HT-29 (cell line): Measurements from ENCODE around the gene BUB1B. TPM values are rescaled to one million over a fixed set of nuclear protein-coding genes. Genes with fewer than 3 reads are reported as not detected.
"Not testable (repeated sequence)": the region's sequence is repeated elsewhere in the genome, so short reads cannot be mapped to it uniquely, and the experiment has no call there.

Experiments
- DNase-seq: peaks from one replicate; pipeline ENCODE4 v3.0.0-alpha.2; 2015; ENCODE audit warnings: low spot score
- total RNA-seq: library from RNA; depleted of rRNA; stranded (reverse); fragments of >200 nt; shearing (Covaris generic); gene quantifications from 2 replicates; pipeline ENCODE4 v1.2.3, GENCODE V29; 2014

Gene BUB1B
- total RNA-seq, 1 experiment from 2014 or later: 39.8 TPM

GRCh38 chr15:40136470-40137302 lies 24.2 kb upstream of the BUB1B start:
- no peak for DNase-seq

- DNase-seq: no peak
These were observed 23.3 kb upstream of the BUB1B start for GRCh38 chr15:40137303-40138200.

DNA sequence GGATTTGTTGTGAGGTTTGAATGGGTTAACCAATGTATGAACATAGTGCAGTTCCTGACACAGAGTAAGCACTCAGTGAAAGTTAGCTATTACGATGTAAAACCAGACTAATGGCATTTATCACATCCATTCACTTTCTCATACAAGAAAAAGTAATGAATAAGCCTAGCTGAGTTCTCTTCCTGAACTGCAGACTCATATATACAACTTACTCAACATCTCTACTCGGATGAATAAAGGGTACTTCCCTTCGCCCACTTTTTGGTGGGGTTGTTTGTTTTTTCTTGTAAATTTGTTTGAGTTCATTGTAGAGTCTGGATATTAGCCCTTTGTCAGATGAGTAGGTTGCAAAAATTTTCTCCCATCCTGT lies 22.7 kb upstream of the BUB1B start:
- not testable (repeated sequence) for DNase-seq

- no peak for DNase-seq
These were observed 18.4 kb upstream of the BUB1B start for GRCh38 chr15:40142428-40142827.

- peak; percentile 61 for DNase-seq
These were observed 14.8 kb upstream of the BUB1B start for GRCh38 chr15:40146037-40146436.

DNA sequence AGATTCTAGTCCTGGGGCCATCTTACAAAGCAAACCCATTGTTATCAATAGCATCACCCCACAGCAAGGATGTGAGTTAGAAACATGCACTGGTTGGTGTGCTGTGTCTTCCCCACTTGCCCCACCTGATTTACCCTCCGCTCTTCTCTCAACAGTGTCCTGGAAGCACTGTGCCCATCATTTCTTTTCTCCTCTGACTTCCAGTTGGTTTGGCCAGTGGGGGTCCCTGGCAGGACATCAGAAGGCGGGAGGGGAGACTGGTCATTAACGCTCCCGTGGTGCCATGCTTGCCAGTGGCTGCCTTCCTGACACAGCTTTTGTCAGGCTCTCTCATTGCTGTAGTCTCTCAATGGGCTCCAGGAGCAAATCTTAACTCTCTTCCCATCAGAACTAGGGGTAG lies 11.5 kb upstream of the BUB1B start:
- no peak for DNase-seq

- peak; percentile 93 for DNase-seq
These were observed 10.5 kb upstream of the BUB1B start for GRCh38 chr15:40150163-40150925.

DNA sequence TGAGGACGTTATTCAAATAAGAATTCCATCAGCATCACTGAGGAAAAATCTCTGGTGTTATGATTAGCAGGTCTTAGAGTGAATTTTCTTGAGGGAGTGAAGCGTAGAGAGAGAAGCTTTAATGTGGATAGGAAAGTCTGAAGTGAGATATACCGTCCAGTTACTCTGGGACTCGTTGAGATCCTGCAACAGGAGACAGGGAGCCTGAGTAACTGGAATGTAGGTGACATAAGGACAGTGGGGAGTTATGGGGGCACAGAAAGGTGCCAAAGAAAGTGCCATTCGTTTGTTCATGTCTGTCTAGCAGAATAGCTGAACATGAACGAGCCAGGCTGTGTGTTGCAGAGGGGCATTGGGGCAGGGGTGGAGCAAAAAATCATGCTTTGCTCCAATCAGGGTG lies 9.4 kb upstream of the BUB1B start:
- no peak for DNase-seq

DNA sequence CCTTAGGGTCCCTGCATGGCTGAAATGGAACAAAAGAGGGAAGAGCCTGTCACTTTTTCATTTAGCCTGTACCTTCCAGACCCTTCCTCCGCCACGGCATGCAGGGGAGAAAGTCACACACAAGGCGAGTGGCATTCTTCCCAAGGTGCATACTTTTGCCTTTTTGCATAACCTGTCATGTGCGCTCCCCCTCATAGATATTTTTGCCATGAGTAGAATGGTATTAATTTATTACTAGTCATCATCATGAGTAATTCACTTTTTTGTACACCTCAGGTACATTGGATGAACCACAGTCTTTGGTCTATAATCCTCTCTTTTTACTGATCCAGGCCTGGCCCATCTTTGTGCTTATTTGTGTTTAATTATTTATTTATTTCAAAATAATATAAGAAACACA lies 8.9 kb upstream of the BUB1B start:
- no peak for DNase-seq

DNA sequence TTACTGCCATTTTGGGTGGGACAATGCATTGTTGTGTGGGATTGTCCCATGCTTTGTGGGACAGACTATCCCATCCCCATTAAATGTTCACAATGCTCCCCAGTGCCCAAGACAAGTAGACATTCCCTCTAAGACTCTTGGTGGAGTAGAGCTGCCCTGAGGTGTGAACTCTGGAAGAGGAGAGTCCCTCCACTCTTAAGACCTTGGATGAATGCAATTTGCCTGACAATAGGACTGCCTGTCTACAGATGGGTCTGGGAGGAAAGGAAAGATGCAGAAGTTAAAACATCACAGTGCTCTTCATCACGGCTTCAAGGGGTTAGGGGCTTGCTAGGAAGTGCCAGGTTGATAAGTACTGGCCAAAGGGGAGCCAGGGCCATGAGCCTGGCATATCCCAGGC lies 6.0 kb upstream of the BUB1B start:
- not testable (repeated sequence) for DNase-seq

DNA sequence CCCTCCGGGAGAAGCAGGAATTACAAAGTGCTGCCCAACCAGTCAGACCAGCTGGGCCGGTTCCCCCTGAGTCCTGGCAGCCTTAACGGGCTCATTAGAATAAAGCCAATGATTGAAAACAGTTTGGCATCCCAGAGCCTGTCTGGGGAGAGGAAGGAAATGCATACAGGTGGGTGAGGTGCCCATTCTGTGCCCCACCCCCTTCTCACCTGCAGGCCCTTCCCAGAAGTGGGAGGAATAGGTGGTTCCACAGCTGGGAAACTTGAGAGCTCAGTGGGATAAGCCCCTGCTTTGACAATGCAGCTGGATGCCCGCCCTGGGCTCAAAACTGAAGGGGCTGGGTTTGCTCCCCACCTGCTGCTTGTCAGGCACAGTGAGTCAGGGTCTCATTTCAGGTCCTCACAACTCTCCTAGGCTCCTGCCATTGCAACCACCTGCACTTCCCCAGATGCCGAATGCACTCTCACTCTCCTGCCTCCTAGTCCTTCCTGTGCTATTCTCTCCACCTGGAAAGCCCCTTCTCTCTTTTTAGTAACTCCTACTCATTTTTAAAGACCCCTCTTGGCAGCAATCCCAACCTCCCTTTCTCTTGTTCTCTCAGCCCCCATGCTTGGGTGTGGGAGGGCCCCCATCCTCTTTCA lies 5.5 kb upstream of the BUB1B start:
- peak; percentile 93 for DNase-seq

GRCh38 chr15:40157778-40158447 lies 3.0 kb upstream of the BUB1B start:
- no peak for DNase-seq

DNA sequence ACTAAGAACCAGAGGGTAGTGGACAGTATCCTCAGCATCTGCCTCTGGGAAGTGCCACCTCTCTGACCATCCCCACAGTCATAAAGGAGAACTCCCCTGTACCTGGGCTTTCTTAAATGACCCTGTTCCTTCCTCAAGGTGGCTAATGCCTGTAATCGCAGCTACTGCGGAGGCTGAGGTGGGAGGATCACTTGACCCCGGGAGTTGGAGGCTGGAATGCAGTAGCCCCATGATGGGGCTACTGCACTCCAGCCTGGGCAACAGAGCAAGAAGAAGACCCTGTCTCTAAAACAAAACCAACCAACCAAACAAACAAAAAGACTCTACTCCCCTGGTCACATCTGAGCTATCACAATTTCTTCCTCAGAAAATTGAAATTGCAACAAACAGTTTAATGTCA lies 848 bp upstream of the BUB1B start:
- no peak for DNase-seq

GRCh38 chr15:40161693-40162391 lies 973 bp downstream of the BUB1B start:
- DNase-seq: peak; percentile 18

DNA sequence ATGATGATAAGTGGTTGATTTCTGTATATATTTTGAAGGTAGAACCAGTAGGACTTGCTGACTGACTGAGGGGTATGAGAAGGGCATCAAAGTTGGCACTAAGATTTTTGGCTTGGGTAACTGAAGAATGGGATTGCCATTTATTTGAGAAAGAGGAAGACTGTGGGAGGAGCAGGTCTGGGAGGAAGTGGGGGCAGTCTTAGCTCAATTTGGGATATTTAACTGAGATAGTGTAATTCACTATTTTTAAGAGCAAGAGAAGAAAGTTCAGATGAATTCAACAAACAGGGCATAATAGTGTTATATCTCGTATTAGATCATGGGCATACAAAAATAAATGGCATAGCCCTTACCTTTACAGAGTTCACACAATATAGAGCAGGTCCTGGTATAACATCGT lies 1.7 kb downstream of the BUB1B start:
- DNase-seq: no peak

- DNase-seq: no peak
These were observed 3.0 kb downstream of the BUB1B start for GRCh38 chr15:40163657-40164416.

DNA sequence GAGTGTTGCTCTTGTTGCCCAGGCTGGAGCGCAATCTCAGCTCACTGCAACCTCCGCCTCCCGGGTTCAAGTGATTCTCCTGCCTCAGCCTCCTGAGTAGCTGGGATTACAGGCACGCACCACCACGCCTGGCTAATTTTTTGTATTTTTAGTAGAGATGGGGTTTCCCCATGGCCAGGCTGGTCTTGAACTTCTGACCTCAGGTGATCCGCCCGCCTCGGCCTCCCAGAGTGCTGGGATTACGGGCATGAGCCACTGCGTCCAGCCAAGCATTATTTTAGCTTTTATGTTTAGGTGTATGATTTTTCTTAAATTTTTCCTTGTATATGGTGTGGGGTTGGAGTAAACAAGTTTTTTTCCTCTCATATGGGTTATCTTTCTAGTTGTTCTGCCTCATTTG lies 6.5 kb downstream of the BUB1B start:
- not testable (repeated sequence) for DNase-seq

- DNase-seq: no peak
These were observed 14.3 kb downstream of the BUB1B start for GRCh38 chr15:40175160-40175559.

DNA sequence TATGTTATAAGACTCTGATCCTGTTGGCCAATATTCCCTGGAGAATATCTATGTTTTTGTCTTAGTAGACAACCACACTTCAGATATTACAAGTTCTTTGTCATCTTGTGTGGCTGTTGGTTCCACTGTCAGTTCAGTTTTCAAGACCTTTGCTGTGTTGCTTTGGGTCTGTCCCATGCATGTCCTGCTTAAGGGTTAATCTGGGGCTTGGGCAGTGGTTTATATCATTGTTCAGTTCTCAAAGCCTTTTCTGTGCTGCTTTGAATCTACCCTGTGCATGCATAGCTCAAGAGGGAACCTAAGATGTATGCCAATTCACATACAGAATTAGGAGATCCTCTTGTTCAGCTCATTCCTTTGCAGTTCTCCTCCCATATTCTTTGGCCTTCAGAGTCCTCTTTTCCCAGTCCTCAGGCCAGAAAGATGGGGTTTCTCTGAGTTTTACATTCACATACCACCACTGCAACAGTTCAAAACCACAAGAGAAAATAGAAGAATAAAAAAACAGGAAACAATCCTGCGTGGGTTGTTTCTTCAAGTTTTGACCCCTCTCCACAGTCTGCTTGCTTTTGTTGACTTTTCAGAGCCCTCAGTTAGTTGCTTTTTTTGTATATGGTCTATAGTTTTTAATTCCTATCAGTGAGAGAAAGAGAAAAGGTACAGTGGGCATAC lies 21.6 kb downstream of the BUB1B start:
- no peak for DNase-seq
